MM.1S (cell line): Measurements from ENCODE around the gene PCLO.

Experiments used
- CTCF ChIP-seq: fragments of 300-600 bp; sonication (generic); IDR thresholded peaks from 2 replicates; pipeline ENCODE4 v1.5.1; 2016; ENCODE audit warnings: antibody characterized with exemption, low read length, mixed read lengths
- EZH2 ChIP-seq: fragments of 300-600 bp; sonication (generic); optimal IDR thresholded peaks from 2 replicates; pipeline ENCODE3; 2017; ENCODE audit warnings: low read depth, mild to moderate bottlenecking, antibody characterized with exemption, low read length, mixed read lengths
- EZH2phosphoT487 ChIP-seq: fragments of 300-600 bp; sonication (generic); IDR thresholded peaks from 2 replicates; pipeline ENCODE4 v1.6.1; 2018; ENCODE audit warnings: antibody characterized with exemption, low read length

GRCh38 chr7:82904871-82905270 lies 257.8 kb downstream of the PCLO start:
- TF ChIP-seq EZH2: no peak
- no peak for TF ChIP-seq CTCF
- no peak for TF ChIP-seq EZH2phosphoT487
